Stimulated activated naive CD8-positive, alpha-beta T cell treated with anti-CD3 and anti-CD28 coated beads, Interleukin-15, amount 100 ng/mL, for 72 hours (primary cell): Measurements from ENCODE around the gene ASB4.

Source experiments
- ATAC-seq: fragments of 150-1000 bp; cut with Tn5 transposase; 2 replicates; pipeline ENCODE4 v1.10.0; 2021; ENCODE audit warnings: mild to moderate bottlenecking, moderate library complexity
- DNase-seq, 2 donors: peaks; one replicate each; pipeline ENCODE4 v3.0.0; 2021 to 2022
- H3K27ac Mint-ChIP-seq, 2 donors: one replicate each; pipeline ENCODE4 v1.8.0; 2022; ENCODE audit warnings: mild to moderate bottlenecking in 2 of 2, mixed read lengths in 2 of 2, moderate library complexity in 2 of 2
- H3K27me3 Mint-ChIP-seq: one replicate; pipeline ENCODE4 v1.8.0; 2022; ENCODE audit warnings: mixed read lengths
- H3K4me1 Mint-ChIP-seq: one replicate; pipeline ENCODE4 v1.8.0; 2022; ENCODE audit warnings: mild to moderate bottlenecking, mixed read lengths
- H3K4me3 Mint-ChIP-seq, 2 donors: one replicate each; pipeline ENCODE4 v1.8.0; 2022; ENCODE audit warnings: mild to moderate bottlenecking in 2 of 2, mixed read lengths in 2 of 2, moderate library complexity in 1 of 2
- H3K9me3 Mint-ChIP-seq, 2 donors: one replicate each; pipeline ENCODE4 v1.8.0; 2022; ENCODE audit warnings: mixed read lengths in 2 of 2

The ASB4 gene

GRCh38 chr7:95589031-95589430 lies 103.3 kb downstream of the ASB4 start:
- DNase-seq (no peak), ATAC-seq (no peak)
- no peak overlapping the region for H3K27ac Mint-ChIP-seq
- H3K9me3 Mint-ChIP-seq: no peaks in the 10 kb centered on the region
- H3K27me3 Mint-ChIP-seq: no peaks in the 10 kb centered on the region
- no peak overlapping the region for H3K4me3 Mint-ChIP-seq
- no peaks in the 10 kb centered on the region for H3K4me1 Mint-ChIP-seq

DNA sequence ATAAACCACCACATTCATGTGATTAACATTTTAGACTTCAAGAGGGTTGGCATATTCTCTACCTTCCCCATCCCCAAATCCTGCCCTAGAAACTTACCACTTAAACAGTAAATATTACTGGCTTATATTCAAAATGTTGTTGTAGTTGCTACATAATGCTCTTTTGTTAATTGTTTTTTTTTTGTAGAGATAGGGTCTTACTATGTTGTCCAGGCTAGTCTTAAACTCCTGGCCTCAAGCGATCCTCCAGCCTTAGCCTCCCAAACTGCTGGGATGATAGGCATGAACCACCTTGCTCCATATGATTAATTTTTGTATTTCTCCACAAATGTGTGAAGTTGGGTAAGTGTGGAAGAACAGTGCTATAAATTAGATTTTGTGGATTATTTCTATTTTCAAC lies 104.0 kb downstream of the ASB4 start:
- no peak overlapping the region for H3K27ac Mint-ChIP-seq
- ATAC-seq (no peak), DNase-seq (no peak)
- H3K9me3 Mint-ChIP-seq: no peaks in the 10 kb centered on the region
- no peaks in the 10 kb centered on the region for H3K27me3 Mint-ChIP-seq
- H3K4me3 Mint-ChIP-seq: no peak overlapping the region
- H3K4me1 Mint-ChIP-seq: no peaks in the 10 kb centered on the region
